ENCODE measurements around the gene SLC5A10. TPM values are rescaled to one million over a fixed set of nuclear protein-coding genes. Genes with fewer than 3 reads are reported as not detected.

Gene SLC5A10
- total RNA-seq, 1 donor from 2014 or later, result not detected

DNA sequence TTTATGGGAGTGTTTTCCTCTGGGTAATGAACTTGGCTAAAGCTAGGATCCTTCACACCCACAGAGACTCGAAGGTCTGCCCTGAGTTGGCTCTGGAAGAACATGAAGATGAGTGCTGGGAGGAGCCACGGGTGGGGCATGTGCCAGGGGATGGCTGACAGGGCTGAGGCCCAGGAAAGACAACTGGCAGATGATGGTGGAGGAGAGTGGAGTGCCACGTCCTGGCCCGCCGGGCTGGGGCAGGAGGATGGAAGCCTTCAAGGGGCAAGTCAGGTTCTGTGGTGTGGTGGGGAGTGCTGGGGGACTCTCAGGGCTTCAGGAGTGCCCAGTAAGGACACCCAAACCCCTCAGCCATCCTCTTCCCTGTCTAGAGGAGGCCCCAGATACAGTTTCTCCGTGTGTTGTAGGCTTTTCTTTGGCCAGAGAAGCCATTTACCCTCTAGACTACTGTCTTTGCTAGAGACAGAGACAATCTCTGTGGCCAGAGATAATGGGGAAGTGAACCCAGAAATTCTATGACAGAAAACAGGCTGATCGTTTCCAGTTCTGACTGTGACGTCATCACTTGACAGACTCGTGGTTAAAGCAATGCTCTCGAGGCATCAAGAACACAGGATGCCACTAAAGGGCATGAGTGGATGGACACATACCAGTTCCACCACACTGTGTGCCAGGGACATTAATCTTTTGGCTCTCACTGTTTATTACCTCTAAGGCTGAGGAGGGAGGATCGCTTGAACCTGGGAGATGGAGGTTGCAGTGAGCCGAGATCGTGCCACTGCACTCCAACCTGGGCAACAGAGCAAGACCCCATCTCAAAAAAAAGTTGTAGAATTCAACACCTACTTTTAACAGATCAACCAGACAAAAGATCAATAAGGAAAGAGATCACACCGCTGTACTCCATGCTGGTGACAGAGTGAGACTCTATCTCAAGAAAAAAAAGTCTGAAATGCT lies 18.6 kb upstream of the SLC5A10 start:
- Histone ChIP-seq H3K27ac (no peak overlapping the region), H3K27me3 (no peaks in the 10 kb centered on the region), H3K36me3 (peaks cover 28 to 29% of the 10 kb centered on the region in 2 donors), H3K9me3 (no peaks in the 10 kb centered on the region), H3K4me3 (no peak overlapping the region), H3K4me1 (no peaks in the 10 kb centered on the region)
- no peak for TF ChIP-seq CTCF (IDR thresholded peaks at IDR 0.05)
- DNase-seq (ENCODE audit: low spot score in 2 of 2), result no peak
- intact Hi-C loops (cut with DNase I), result no loop called here

DNA sequence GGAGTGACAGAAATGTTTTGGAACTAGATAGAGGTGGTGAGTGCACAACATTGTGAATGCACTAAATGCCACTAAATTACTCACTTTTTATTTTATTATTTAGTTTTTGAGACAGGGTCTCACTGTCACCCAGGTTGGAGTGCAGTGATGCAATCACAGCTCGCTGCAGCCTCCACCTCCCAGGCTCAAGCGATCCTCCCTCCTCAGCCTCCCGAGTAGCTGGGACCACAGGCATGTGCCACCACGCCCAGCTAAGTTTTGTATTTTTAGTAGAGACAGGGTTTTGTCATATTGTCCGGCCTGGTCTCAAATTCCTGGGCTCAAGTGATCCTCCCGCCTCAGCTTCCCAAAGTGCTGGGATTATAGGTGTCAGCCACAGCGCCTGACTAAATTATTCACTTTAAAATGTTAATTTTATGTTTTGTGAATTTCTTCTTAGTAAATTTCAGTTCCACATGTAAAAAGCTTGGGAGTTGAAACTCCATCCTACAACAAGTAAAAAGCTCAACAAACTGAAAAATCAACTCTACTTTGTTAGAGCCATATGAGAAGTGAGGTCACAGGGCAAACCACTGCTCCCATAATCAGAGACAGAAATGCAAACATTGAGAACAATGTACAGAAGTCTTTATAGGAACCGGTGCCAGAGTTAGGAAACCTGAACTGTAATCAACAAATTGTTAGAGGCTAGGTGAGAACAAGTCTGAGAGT lies 13.8 kb upstream of the SLC5A10 start:
- H3K4me1 ChIP-seq, result no peaks in the 10 kb centered on the region
- H3K4me3 ChIP-seq, result no peak overlapping the region
- no peak for TF ChIP-seq CTCF (IDR thresholded peaks at IDR 0.05)
- H3K27me3 ChIP-seq, result no peaks in the 10 kb centered on the region
- no peak overlapping the region for H3K27ac ChIP-seq
- no peak for DNase-seq (ENCODE audit: low spot score in 2 of 2)
- intact Hi-C loops (cut with DNase I), result no loop called here
- no peaks in the 10 kb centered on the region for H3K9me3 ChIP-seq
- no peaks in the 10 kb centered on the region for H3K36me3 ChIP-seq

- H3K27me3 ChIP-seq, result no peaks in the 10 kb centered on the region
- no peaks in the 10 kb centered on the region for H3K4me1 ChIP-seq
- H3K27ac ChIP-seq, result no peak overlapping the region
- intact Hi-C loops (cut with DNase I), result no loop called here
- H3K4me3 ChIP-seq, result no peak overlapping the region
- H3K36me3 ChIP-seq, result no peaks in the 10 kb centered on the region
- no peak for TF ChIP-seq CTCF (IDR thresholded peaks at IDR 0.05)
- DNase-seq (ENCODE audit: low spot score in 2 of 2), result no peak
- no peaks in the 10 kb centered on the region for H3K9me3 ChIP-seq
Observed at GRCh38 chr17:18938692-18939023, 13.3 kb upstream of the SLC5A10 start.

- Histone ChIP-seq H3K27me3 (no peaks in the 10 kb centered on the region), H3K27ac (no peak overlapping the region), H3K9me3 (no peaks in the 10 kb centered on the region), H3K36me3 (no peaks in the 10 kb centered on the region), H3K4me3 (no peak overlapping the region), H3K4me1 (no peaks in the 10 kb centered on the region)
- intact Hi-C loops (cut with DNase I), result no loop called here
- DNase-seq (ENCODE audit: low spot score in 2 of 2), result no peak
- no peak for TF ChIP-seq CTCF (IDR thresholded peaks at IDR 0.05)
Observed at GRCh38 chr17:18944646-18945045, 7.3 kb upstream of the SLC5A10 start.

- H3K27ac ChIP-seq, result no peak overlapping the region
- no peaks in the 10 kb centered on the region for H3K4me1 ChIP-seq
- no peak overlapping the region for H3K4me3 ChIP-seq
- no peaks in the 10 kb centered on the region for H3K9me3 ChIP-seq
- intact Hi-C loops (cut with DNase I), result no loop called here
- H3K36me3 ChIP-seq, result no peaks in the 10 kb centered on the region
- TF ChIP-seq CTCF (IDR thresholded peaks at IDR 0.05), result no peak
- DNase-seq (ENCODE audit: low spot score in 2 of 2), result no peak
- no peaks in the 10 kb centered on the region for H3K27me3 ChIP-seq
Observed at GRCh38 chr17:18946536-18946935, 5.4 kb upstream of the SLC5A10 start.

Measured in ascending aorta (tissue), 2 donors.